Measurements from ENCODE around the gene AK2. TPM values are rescaled to one million over a fixed set of nuclear protein-coding genes. Genes with fewer than 3 reads are reported as not detected.
"Not testable (repeated sequence)": the region's sequence is repeated elsewhere in the genome, so short reads cannot be mapped to it uniquely, and the experiment has no call there.

Gene AK2
- polyA plus RNA-seq, 5 donors: 155 to 193 (median 179) TPM

DNA sequence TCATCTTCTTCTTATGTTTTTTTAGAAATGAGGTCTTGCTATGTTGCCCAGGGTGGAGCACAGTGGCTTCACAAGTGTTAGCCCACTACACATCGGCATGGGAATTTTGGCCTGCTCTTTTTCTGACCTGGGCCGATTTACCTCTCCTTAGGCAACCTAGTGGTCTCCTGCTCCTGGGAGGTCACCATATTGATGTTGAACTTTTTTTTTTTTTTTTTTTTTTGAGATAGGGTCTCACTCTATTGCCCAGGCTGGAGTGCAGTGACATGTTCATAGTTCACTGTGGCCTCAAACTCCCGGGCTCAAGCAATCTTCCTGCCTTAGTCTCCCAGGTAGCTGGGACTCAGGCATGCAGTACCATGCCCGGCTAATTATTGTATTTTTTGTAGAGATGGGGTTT is 7.5 kb downstream of the AK2 start:
- no peak for DNase-seq

GRCh38 chr1:33025761-33026160 is 10.9 kb downstream of the AK2 start:
- DNase-seq: no peak

DNA sequence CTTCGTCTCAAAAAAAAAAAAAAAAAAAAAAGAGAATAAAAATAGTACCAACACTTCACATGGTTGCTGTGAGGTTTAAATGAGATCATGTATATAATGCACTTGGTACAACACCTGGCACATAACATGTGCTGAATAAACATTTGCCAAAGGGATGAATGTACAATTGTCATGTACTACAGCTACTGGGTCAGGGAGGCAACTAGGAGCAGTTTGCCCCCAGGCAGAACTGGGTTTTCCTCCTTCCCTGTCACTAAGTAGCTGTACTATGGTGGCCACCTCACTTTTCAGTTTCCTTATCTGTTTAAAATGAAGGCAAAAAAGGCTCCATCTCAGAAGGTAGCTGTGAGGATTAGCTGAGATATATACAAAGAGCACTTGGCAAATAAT is 11.5 kb downstream of the AK2 start:
- no peak for DNase-seq

DNA sequence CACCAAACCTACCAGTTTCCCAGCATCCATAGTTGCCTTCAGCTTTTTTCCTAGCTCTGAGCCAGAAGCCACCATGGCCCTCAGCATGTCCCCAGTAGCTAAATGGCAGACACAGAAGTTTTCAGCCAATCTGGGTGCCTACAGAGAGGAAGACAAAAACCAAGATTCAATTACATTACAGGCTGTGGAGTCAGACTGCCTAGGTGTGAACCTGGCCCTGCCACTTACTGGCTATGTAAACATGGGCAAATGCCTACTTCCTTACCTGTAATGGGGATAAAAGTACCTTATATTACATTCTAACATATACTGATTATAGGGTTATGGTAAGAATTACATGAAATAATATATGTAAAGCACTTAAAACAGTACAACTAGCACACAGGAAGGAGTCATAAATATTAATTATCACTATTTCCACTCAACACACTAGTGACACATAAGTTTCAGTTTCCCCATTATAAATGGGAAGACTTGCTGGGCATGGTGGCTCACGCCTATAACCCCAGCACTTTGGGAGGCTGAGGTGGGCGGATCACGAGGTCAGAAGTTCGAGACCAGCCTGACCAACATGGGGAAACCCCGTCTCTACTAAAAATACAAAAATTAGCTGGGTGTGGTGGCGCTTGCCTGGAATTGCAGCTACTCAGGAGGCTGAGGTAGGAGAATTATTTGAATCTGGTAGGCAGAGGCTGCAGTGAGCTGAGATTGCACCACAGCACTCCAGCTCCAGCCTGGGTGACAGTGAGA is 12.1 kb downstream of the AK2 start:
- not testable (repeated sequence) for DNase-seq

DNA sequence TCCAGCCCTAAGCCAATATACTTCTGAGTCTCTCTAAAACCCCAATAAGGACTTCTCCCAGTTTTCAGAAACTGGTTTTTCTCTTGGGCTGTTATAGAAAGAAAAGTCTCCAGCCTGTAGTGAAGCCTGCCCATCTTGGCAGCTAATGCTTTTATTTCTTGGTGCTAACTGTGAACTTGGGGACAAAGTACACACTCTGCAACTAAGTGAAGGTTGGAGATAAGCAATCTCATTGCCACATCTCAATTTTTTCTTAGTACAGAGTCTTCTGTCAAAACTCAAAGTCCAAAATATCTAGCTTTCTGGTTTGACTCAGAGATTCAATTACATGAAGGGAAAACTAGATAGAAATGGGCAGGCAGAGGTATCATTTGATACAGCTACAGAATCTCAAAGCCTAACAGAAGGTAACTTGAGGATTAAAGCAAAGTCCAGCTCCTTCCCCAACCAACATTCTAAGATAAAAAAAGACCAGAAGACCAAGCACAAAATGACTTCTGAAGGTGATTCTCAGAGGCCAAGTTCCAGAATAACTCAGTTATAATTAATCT is 14.0 kb downstream of the AK2 start:
- no peak for DNase-seq

DNA sequence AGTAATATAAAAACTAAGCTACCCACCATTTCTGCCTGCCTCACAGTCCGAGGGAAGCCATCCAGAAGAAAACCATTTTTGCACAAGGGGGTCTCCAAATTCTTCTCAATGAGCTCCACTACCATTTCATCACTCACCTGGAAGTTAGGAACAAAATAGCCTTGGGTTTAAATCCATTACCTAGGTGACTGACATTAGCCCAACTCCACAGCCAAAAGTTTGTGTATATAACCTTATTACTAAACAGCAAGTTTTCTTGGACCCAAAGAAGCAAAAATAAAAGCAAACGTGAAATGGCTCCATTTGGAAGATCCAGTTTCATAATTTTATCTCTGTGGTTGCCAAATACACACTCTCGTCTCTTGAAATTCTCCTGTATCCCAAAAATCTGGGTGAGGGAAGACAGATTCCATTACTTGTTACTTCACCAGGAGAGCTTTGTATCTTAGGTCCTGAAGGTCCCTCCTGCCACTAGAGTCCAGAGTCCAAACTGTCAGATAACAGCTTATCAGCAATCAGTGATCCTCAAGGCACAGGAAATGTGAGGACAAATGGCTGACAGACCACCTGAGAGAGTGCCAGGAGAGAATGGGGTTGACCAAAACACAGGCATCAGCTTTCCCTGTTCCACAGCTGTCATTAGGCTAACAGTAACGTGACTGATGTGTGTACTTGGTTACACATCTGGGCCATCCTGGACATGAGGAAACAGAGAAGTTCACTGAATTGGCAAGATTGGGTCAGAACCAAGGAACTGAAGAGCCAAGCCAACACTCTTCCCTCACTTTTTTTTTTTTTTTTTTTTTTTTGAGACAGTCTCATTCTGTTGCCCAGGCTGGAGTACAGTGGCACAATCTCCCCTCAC is 14.9 kb downstream of the AK2 start:
- no peak for DNase-seq

DNA sequence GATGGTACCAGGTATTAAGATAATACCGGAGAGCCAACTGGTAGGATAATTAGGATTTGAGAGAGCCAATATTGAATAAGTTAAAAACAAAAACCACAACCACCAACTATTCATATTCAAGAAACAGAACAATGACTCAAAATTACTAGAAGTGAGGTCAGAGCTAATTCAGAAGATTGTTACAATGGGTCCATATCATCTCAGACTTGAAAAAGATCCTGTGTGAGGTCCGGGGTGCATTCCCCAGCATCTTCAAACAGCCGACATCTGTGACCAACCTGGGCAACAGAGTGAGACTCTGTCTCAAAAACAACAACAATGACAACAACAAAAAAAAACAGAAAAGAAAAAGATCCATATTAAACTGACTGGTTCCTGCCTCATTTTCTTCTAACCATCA is 18.6 kb downstream of the AK2 start:
- no peak for DNase-seq

DNA sequence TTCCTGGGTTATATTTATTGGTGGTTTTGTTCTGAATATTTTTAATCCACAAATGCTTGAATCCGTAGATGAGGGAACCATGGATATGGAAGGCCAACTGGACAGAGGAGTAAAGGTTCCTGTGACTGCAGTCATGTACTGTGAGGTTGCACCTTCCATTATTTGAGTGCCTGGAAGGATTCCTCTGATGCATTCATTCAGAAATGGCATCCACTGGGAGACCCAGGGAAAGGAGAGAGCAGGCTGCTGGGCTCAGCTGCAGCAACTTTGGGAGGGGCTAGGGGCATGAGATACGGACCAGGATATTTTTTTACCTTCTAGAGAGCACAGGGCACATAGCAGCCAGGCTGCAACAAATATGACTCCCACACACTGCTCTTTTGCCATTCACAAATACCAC is 19.5 kb downstream of the AK2 start:
- no peak for DNase-seq

DNA sequence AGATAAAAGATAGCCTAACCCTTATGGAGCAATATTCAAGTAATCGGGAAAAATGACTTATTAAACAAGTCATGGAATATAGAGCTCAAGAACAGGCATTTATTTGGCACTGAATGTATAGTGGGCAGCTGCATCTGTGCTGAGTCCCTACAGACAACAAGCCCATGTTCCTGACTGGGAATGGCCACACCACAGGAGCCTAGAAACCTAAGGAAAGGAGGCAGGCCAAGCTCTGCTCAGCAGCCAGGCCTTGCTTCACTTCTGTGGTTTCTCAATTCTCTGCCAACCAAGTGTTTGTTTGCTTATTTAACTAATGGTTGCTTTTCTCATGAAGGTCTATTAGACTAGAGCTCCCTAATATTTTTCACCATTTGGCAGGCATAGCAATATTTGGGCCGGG is 21.5 kb downstream of the AK2 start:
- DNase-seq: no peak

GRCh38 chr1:33014464-33015163 is 22.1 kb downstream of the AK2 start:
- DNase-seq: no peak

DNA sequence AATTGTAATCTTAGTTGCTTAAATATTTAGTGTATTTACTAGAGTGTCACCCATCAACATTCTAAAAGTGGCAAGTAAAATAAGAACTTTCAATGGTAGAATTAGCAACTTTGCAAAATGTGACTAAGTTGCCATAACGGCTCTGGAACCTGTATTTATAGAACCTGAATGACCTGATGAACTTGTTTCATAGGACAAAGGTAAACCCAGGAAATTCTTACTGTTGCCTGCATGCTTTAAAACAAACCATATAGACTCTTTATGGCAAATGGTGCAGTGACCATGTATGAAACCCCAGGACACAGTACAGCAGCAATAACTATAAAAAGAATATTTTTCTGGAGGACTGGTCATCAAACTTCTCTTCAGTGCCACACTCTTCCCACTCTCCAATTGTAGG is 22.9 kb downstream of the AK2 start:
- DNase-seq: no peak

- DNase-seq: no peak
Measured at GRCh38 chr1:33012165-33012564, 24.5 kb downstream of the AK2 start.

DNA sequence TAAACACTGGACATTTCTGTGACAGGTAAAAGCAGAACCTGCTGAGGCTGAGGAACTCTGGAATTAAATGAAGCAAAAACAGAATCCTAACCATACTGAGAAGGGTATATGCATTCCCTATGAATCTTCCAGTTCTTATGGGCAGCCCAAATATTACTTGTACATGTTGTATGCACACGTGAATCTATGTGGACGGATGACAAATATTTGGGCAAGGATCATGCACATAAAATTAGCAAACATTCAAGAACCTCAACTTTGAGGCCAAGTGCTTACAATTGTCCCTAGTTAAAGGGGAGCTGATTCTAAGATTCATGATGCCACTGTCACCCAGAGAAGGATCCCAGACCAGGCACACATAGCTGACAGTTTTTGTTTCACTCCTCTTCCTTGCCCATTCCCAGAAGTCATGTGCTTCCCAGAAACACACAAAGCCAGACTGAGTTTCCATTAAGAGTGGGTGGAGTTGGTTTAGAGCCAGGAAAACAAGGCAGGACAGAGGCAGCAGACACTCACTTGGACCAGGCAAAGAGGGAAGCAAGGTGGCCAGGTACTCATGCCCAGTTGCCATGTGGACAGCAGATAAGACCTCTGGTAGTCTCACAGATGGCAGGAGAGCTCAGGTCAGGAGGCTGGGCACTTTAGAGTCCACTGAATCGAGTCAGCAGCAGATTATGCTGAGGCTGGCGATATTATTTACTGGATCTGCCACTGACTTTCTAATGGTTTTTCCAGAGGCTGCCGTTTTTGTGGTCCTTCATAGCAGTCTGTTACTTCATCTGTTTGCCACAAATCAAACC is 25.6 kb downstream of the AK2 start:
- DNase-seq: no peak

DNA sequence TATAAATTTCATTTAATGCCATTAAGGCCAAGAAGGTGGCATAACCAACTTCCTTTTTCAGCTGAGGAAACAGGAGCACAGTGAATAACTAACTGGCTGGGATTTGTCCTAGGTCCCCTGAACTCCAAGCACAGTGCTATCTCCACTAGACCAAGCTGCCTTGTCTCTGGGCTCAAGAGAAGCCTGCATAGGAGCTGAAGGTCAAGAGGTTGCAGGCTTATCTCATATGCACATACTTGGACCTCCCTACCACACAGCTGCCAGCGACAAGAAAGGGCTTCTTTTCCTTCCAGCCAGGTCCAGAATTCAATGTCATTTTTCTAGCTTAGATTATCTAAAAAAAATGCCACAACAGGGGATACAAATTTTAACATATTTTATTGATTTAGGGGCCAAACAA is 27.1 kb downstream of the AK2 start:
- no peak for DNase-seq

DNA sequence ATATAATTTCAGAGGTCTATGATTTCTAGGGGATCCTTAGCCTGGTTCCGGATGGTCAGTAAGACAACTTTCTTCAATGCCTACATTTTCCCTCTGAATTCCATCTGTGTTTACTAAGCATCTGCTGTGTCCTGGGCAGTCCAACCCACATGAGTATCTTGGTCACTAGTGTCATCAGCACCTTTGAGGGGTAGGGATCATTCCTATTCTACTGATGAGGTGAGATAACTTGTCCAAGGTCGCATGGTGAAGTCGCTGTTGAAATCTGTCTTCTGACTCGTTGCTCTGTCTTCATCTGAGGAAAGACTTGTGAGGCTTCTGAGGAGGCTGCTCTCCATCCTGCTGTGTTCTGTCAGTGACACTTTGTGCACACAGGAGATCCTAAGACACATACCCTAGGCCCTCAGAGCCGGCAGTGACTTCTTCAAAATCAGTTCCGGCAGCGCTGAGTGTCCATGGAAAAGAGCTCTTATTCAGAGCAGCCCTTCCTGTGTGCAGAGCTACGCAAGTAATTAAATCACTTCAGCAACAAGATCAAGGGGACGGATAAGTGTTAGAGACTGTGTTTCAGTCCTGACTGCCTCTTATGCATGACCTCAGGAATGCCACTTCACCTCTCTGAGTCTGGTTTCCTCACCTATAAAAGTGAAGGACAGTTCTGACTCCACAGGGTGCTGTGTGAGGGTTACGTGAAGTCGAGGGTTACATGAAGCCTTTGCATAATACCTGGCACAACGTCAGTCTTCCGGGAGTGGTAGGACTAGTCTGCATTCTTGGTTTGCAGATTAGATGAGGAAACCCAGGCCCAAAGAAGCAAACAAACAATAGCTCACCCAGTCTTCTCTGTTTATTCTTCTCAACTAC is 28.4 kb downstream of the AK2 start:
- DNase-seq: no peak

- no peak for DNase-seq
Measured at GRCh38 chr1:33007190-33008050, 29.3 kb downstream of the AK2 start.

- DNase-seq: no peak
Measured at GRCh38 chr1:33005838-33006421, 30.8 kb downstream of the AK2 start.

DNA sequence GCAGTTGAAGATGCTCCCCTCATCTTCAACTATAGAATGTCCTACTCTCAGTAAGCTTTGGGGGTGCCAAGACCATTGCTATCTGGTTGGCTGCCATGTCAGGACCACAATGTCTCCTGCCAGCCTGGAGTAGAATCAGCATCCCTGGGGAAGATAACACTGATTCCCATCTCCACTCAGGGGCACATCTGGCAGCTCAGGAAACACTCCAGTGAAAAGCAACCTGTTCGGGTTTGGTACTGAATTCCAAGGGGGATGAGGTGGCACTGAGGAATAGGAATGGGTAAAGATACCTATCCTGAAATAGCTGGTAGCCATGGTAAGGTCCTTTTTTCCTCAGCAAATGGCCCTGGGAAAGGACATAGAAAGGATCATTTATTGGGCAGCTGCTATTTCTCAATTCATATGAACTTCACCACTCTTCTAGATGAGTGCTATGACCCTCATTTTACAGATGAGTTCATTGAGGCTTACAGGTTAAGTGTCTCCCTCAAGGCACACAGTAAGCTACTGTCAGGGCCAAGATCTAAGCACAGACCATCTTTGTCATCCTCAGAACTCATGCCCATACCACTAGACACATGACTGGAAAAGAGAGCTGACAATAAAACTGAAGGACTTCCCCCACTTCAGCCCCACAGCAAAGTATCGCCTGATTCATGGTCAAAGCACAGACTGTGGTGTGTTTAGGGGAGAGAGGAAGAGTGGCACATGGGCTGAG is 31.4 kb downstream of the AK2 start:
- DNase-seq: no peak

Measured in right lung (tissue), 5 donors.